GM19452 (cell line): ENCODE results near the gene AK2.
"Not testable (repeated sequence)": the region's sequence is repeated elsewhere in the genome, so short reads cannot be mapped to it uniquely, and the experiment has no call there.

Experiments used
- ATAC-seq: cut with Tn5 transposase; IDR thresholded peaks from one replicate; pipeline ENCODE4 v1.9.1; 2021; ENCODE audit not compliant: unreplicated experiment

AK2 gene

DNA sequence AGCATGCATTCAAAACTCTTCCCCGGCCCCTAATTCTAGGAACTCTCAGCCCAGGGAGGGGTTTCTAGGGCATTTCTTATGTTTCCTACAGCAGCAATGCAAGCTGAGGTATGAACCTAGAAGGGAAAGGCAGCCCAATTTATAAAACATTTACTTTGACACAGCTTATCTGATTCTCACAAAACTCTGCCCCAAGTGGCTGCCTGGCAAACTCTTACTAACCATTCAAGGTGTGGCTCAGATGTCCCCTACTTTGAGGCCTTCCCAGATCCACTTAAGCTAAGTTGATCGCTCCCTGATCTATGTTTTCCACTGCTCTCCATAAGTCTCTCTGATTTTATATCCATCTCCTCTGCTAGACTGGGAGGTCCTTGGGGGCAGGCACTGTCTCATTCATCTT, 35.4 kb downstream of the AK2 start:
- ATAC-seq: no peak

DNA sequence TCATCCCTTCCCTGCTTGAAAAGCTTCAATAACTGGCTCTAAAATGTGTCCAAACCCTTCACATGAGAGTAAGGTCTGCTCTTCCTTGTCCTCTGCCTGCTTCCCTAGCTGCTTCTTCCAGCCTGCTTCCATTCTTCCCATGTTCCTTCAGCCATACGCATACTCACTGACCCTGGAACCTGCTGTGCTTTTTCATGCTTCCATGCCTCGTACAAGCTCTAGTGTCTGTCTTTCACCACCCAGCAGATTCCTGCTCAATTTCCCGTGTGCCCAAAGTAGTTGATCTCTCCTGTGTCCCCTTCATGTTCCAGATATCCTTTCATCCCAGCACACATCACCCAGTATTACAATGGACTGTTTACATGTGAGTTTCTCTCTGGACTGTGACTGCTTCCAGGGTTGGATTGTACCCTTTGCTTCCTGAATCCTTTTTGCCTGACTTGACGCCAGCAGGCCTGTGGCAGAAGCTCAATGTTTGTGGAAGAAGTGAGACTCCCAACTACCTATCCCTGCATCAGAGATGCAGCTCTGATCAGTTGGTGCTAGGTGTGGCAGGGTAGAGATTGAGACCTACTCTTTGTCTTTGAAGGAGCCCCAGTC, 36.2 kb downstream of the AK2 start:
- no peak for ATAC-seq

DNA sequence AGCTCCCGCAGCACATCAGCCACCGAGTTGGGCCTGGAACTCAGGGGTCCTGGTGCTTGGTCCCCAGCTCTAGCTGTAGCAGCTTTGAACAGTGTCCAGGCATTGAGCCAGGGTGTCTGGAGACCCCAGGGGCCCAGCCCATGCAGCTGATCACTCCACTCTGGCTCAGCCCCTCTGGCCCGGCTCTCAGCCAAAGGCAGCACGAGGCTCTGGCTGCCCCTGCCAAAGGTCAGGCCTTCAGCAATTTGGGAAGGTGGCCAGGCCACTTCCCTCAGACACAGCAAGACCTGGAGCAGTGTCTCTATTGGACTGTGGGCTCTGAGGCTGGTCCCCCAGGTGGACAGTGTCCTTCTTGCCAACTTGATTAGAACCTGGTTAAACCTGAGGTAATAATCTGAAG, 37.7 kb downstream of the AK2 start:
- no peak for ATAC-seq

DNA sequence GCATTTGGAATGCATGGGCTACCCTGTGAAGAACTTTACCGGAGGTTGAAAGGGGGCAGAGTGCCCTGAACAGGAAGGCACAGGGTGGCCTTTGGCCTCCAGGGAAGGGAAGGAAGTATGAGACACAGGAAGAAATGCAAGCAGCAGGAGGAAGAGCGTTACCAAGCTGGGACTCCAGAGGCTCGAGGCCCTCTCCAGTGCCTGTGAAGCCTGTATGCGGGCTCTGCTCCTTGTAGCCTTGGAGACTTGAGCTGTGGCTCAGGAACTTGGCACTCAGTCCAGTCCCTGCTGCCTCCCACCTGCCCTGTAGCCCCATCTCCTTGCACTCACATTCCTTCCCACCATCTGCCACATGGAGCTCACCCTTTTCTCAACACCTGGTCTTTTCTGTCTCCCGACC, 38.6 kb downstream of the AK2 start:
- no peak for ATAC-seq

DNA sequence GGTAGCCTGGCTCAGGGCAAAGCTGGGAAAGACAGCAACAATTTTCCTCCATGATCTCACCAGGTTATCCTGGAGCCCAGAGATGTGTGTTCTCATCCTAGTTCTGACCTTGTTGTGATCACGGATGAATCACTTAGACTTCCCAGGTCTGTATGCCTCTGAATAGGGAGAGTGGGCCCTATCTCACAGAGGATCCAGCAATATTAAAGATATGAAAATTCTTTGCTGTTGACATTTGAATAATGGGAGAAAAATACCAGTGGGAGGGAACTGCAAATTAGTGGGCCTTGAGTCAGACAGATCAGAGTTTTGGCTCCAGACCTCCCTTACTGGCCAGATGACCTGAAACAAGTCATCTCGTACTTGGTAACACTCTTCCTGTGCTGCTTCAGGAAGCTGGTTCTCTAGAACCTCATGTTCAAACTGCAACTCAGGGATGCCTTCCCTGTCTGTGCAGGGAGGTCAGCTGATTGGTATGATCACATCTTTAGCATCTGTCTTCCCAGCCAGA, 39.2 kb downstream of the AK2 start:
- no peak for ATAC-seq

DNA sequence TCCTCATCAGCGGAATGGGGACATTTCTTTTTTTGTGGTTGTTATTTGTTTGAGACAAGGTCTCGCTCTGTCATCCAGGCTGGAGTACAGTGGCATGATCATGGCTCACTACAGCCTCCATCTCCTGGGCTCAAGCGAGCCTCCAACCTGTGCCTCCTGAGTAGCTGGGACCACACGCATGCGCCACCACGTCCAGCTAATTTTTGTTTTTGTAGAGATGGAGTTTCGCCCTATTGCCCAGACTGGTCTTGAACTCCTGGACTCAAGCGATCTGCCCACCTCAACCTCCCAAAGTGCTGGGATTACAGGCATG, 43.4 kb downstream of the AK2 start:
- ATAC-seq: not testable (repeated sequence)

DNA sequence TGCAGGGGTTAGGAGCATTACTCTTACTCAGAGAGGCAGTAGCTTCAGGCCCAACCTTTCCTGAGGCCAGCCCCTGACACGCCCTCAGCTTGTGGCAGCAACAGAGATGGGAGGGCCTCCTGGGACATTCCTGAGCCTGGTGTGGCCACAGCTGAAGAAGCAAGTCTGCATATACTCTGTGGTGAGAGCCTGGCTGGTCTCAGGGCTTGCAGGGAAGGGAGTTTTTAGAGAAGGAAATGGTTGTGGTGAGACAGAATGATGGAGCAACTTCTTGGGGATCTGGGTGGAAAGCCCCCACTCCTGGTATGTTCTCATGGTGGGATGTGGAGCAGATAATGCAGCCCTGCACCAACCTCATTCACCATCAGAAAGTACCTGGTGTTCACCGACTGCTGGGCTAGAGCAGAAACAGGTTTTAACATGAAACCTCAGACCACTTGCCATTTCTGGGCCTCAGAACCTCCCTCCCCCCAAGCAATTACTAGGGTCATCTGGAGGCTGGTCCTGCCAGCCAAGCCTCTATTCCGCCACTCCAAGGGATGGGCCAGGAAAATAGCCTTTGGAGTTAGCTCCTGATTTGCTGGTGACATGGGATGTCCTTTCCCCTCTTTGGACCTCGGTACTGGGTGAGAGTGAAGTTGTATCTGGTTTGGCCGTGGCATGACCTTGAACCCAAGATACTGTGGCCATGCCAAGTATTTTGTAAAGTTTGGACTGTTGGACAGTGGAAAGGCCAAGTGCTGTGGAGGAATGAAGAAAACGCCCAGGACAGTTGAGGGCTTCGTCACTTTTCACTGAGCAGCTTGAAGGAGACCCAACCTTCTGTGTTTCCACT, 44.0 kb downstream of the AK2 start:
- peak; percentile 83 for ATAC-seq

DNA sequence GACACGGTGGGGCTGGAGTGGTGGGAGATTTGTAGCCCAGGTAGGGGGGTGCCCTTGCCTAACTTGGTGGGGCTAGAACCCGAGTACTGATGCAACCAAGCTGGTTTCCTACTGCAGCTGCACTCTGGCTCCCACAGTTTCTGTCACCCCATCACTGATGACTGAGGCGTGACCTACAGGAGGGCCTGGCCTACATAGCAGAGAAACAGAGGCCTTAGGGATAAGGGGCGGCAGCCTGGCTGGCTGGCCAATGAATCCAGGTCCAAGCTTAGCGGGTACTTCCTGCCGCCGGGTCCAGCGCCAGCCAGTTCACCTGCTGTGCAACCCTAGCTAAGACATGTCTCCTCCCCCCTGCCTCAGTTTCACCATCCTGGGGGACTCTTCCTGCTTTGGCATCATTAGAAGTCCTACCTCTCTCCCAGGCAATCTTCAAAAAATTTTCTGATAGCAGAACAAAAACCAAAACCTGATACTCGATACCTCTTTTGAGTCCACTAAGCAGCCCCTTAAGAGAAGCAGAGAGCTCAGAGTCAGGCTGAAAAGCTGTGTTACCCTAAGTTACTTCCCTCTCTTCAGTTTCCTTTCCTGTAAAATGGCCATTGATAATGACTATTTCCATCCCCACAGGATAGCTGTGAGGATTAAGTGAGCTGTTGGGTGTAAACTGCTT, 44.7 kb downstream of the AK2 start:
- ATAC-seq: peak; percentile 38

DNA sequence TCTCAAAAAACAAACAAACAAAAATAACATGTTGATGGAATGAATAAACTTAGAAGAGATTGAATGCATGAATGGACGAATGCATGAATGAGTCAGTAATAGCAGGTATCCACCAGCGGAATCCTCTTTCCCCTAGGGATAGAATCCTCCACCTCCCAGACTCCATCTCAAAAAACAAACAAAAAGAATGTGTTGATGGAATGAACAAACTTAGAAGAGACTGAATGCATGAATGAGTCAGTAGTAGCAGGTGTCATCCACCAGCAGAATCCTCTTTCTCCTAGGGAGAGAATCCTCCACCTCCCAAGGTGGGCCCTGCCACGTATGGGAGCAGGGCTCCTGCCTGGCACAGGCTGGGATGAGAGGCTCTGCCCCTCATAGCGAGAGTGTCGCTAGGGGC, 45.3 kb downstream of the AK2 start:
- no peak for ATAC-seq

DNA sequence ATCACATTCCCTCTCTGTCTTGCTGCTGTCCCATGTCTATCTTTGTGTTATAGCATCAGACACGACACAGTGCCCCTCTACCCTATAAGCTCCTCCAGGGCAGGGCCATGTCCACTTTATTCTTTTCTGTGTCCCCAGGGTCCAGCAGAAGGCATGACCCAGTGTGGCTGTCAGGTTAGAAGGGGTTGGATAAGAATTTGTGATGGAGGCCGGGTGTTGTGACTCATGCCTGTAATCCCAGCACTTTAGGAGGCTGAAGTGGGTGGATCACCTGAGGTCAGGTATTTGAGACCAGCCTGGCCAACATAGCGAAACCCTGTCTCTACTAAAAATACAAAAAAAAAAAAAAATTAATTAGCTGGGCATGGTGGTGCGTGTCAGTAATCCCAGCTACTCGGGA, 45.8 kb downstream of the AK2 start:
- no peak for ATAC-seq

DNA sequence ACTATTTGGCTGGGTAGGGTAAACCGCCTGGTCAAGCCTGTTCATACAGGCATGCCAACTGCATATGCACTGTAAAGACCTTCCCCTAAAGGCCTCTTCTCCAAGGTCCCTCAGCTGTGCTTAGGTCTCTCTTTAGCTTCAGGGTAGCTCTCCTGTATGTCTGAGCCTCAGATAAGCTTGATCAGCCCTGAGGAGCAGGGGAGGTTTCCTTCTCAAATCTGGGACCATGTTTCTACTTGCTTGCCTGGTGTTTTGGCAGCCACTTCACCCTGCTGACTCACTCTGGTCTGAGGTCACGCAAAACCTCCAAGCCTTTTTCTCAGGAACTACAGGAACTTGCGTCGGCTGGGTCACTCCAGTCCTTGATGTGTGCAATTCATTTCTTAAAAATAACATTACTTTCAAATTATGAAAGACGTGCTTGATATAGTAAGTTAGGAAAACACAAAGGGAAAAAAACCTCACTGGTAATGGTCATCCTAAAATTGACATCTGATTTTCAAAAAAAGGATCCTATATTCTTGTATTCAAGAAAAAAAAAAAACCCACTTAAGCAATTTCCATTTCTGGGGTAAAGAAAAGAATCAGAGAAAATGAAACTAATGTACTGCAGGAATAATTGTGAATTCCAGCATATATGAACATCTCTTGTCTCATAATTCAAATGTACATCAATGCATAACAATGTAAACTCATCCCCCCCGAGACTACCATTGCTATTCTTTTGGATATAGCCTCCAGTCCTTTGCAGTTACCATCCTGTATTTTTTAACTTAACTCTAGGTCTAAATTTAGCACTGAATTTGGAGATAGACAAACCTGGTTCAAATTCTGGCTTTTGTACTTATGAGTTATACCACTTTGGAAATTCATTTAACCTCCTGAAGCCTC, 47.3 kb downstream of the AK2 start:
- no peak for ATAC-seq

DNA sequence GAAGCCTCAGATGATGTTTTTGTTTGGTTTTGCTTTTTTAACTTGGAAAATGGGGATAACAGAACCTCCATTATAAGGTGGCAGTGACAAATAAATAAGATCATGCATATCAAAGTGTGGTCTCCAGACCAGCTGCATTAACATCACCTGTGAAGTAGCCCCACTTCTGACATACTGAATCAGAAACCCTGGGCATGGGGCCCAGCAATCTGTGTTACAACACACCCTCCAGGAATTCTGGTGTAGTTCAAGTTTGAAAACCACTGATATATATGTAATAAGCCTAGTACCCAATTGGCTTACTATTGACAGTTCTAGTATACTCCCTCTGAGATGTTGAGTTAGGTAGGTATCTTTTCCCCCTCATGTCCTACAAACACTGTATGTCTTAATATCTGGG, 48.0 kb downstream of the AK2 start:
- ATAC-seq: no peak

DNA sequence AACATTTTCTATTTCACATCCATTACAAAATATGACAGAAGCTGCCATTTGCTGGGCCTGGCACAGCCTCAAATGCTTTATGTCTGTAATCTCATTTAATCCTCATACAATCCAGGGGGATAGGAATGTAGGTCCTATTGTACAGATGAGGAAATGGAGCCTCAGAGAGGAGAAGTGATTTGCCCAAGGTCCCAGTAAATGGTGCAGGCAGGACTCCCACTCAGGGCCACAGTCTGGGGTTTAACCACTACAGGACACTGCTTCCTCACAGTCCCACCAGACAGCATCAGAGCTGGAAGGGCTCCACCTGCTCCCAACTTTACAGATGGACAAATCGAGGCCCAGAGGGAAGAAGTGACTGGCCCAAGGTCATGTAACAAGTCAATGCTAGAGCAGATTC, 51.5 kb downstream of the AK2 start:
- ATAC-seq: no peak

DNA sequence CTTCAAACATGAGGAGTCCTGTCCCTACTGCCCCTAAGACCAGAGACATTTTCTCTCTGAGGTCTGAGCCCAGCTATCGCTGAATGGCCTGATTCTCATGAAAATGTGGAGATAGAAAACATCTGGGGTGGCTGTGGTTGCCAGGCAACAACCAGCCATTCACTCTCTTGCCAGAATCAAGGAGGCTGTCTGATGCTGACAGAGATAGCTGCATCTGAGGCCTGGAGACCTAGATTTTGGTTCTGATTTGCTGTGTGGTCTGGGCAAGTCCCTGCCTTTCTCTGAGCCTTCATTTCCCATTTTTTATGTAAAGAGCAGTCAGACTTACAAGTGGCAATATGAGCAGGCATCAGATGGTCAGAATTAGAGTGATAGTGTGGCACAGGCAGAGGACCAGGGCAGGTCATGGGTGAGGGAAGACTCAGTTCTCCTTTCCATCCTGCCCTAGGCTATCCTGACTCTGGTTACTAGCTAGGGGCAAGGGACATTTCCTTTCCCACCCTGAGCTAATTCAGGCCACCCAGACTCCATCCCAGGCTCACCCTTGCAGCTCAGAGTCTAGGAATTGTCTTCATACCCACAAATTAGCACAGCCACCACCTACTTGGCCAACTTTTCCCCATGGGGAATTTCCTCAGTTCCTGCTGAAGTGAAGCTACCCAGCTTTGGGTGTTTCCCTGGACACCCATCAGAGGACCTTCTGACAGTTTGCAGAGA, 52.1 kb downstream of the AK2 start:
- ATAC-seq: no peak

DNA sequence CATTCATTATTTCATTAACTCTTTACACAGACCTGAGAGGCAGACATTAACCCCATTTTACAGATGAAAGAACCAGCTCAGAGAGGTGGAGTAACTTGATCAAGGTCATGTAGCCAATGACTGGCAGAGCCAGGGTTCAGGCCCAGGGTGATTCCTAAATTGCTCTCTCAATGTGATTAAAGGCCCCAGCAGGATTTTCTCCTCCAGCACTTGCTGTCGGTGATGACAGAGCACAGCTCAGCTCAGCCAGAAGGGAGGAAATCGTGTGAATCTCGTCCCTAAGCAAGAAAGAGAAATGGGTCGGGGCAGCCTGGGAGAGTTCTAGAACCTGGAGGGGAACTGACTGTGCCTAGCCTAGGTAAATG, 52.6 kb downstream of the AK2 start:
- no peak for ATAC-seq

DNA sequence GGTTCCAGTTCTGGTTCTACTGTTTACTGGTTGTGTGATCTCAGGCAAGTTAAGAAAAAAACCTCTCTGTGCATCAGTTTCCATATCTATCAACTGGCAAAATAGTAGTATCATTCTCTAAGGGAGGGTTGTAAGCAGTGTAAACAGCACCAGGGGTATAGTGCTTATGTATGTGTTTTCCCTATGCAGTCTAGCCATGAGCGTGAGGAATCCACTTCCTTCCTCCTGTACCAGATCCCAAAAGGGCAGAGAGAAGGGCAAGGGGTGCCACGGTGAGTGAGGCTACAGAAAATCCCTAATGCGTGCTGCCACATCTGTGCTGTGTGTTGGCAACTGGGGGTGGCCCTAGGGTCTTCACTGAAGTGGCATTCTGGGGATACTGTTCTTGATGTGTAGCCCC, 53.7 kb downstream of the AK2 start:
- no peak for ATAC-seq

DNA sequence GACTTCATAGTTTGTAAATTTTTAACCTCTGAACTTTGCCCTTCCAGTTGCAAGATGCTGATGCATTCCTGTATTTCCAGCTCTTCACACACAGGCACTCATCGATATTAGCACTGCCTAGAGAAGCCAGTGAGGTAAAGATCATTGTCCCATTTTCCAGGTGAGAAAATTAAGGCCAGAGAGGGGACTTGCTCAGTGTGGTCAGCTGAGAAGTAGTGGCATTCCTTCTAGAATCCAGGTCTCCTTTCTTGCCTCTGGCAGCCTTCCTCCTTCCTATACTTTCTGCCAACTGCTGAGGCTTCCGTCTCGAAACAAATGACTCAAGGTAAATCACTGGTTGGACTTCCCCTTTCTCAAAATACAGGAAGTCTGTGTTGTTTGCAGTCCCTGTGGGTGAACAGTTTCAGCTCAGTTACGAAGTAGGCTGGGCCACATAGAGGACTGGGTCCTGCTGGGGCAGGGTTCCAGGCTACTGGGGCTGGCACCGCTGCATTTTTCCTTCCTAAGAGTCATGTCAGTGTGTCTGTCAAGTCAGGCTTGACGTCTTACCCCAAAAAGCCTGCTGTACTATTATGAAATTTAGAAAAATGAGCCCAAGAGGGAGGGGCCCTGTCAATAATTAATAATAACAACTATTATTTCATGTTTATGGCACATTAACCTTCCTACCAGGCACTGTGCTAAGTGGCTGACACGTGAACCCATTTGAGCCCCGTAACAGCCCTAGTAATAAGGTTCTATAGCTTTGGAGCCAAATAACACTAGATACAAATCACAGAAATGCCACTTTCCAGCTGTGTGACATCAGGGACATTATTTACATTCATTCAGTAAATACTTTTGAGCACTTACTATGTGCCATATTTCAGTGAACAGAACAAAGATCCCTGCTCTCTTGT, 55.4 kb downstream of the AK2 start:
- peak; percentile 93 for ATAC-seq

DNA sequence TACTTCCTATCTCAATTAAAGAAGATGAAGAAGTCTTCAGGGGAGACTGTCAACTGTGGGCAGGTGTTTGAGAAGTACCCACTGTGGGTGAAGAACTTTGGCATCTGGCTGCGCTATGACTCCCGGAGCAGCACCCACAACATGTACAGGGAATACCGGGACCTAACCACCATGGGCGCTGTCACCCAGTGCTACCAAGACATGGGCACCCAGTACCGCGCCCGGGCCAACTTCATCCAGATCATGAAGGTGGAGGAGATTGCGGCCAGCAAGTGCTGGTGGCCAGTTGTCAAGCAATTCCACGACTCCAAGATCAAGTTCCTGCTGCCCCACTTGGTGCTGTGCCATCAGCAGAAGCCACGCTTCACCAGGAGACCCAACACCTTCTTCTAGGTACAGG, 56.6 kb downstream of the AK2 start:
- no peak for ATAC-seq

DNA sequence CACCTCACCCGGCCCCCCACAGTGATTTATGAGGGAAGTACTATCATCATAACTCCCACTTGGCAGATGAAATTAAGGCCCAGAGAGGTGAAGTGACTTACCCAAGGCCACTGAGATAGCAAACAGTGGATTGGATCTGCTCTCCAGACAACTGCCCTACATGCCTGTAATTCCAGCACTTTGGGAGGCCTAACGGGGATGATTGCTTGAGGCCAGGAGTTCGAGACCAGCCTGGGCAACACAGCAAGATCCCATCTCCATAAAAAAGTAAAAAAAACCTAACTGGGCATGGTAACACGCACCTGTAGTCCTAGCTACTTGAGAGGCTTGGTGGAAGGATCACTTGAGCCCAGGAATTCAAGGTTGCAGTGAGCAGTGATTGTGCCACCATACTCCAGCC, 57.8 kb downstream of the AK2 start:
- ATAC-seq: no peak
